Calu3 (cell line): ENCODE results near the gene RAB3C. TPM values are rescaled to one million over a fixed set of nuclear protein-coding genes. Genes with fewer than 3 reads are reported as not detected.

Experiments used
- BruUV-seq: library from RNA; stranded (reverse); fragments of 400-500 nt; replicated peaks from 2 replicates; lab custom pipeline; 2021; lab: Mats Ljungman, UMichigan
- CTCF ChIA-PET: fragments of 300-600 bp; sonication (Branson Sonifier 250); formaldehyde crosslinking; loops from one replicate; lab custom pipeline; 2022; ENCODE audit warnings: antibody characterized with exemption; lab: Charles Lee
- DNase-seq: peaks from one replicate; pipeline ENCODE4 v3.0.0; 2022
- H3K27ac Mint-ChIP-seq: one replicate; pipeline ENCODE4 v1.8.0; 2022; ENCODE audit warnings: mixed read lengths; ENCODE audit not compliant: unreplicated experiment
- H3K27me3 Mint-ChIP-seq: one replicate; pipeline ENCODE4 v1.8.0; 2022; ENCODE audit warnings: mixed read lengths; ENCODE audit not compliant: unreplicated experiment
- H3K36me3 Mint-ChIP-seq: one replicate; pipeline ENCODE4 v1.8.0; 2022; ENCODE audit warnings: mild to moderate bottlenecking, moderate library complexity, mixed read lengths; ENCODE audit not compliant: insufficient read depth, unreplicated experiment
- H3K4me1 Mint-ChIP-seq: one replicate; pipeline ENCODE4 v1.8.0; 2022; ENCODE audit warnings: mild to moderate bottlenecking, low read depth, mixed read lengths; ENCODE audit not compliant: unreplicated experiment
- H3K4me3 Mint-ChIP-seq: one replicate; pipeline ENCODE4 v1.8.0; 2022; ENCODE audit warnings: mild to moderate bottlenecking, low read depth, moderate library complexity, mixed read lengths; ENCODE audit not compliant: unreplicated experiment
- H3K9me3 Mint-ChIP-seq: one replicate; pipeline ENCODE4 v1.8.0; 2022; ENCODE audit warnings: low read depth, mixed read lengths; ENCODE audit not compliant: unreplicated experiment
- intact Hi-C: fragments of 100-400 bp; cut with micrococcal nuclease; formaldehyde crosslinking; loops from one replicate; pipeline ENCODE4 v1.10.0; 2022; ENCODE audit not compliant: unreplicated experiment
- total RNA-seq: library from RNA; stranded (reverse); gene quantifications from 2 replicates; pipeline ENCODE4 v1.2.3, GENCODE V29; 2022
- TF ChIP-seq, protein P1 (sequence below): fragments of 200-600 bp; IDR thresholded peaks from one replicate; pipeline ENCODE4 v1.8.0; 2022; ENCODE audit warnings: antibody characterized with exemption; ENCODE audit not compliant: unreplicated experiment

Gene RAB3C
- total RNA-seq, 1 experiment from 2014 or later = not detected

- H3K27me3 Mint-ChIP-seq = peaks cover 15% of the 10 kb centered on the region
- H3K9me3 Mint-ChIP-seq = no peaks in the 10 kb centered on the region
- no peak overlapping the region for H3K4me3 Mint-ChIP-seq
- TF ChIP-seq, protein P1, sequence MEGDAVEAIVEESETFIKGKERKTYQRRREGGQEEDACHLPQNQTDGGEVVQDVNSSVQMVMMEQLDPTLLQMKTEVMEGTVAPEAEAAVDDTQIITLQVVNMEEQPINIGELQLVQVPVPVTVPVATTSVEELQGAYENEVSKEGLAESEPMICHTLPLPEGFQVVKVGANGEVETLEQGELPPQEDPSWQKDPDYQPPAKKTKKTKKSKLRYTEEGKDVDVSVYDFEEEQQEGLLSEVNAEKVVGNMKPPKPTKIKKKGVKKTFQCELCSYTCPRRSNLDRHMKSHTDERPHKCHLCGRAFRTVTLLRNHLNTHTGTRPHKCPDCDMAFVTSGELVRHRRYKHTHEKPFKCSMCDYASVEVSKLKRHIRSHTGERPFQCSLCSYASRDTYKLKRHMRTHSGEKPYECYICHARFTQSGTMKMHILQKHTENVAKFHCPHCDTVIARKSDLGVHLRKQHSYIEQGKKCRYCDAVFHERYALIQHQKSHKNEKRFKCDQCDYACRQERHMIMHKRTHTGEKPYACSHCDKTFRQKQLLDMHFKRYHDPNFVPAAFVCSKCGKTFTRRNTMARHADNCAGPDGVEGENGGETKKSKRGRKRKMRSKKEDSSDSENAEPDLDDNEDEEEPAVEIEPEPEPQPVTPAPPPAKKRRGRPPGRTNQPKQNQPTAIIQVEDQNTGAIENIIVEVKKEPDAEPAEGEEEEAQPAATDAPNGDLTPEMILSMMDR = no peak
- CTCF ChIA-PET = no interaction called here
- intact Hi-C loops = no loop called here
- no TSS peak for BruUV-seq
- H3K4me1 Mint-ChIP-seq = no peaks in the 10 kb centered on the region
- no peaks in the 10 kb centered on the region for H3K36me3 Mint-ChIP-seq
- H3K27ac Mint-ChIP-seq = no peak overlapping the region
- no peak for DNase-seq
Measured at GRCh38 chr5:58615972-58616371, 33.1 kb downstream of the RAB3C start.

DNA sequence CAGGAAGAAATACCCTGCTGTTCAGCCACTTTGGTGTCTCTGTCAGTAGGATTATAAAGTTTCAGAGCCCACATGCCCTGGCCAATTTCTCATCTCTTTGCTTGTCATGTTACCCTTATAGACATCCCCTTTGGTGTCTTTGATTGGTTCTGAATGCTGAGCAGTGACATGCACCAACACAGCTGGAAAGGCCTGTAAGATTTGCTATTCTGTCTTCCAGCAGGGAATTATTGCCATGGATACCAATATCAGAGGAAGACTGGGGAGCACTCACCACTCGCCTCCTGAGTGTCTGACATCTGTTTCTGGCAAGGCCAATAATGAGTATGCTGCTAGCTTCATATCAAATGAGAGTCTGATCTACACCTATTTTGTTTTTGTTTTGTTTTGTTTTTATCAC is 34.4 kb downstream of the RAB3C start:
- no TSS peak for BruUV-seq
- intact Hi-C loops = no loop called here
- CTCF ChIA-PET = no interaction called here
- DNase-seq = no peak
- Mint-ChIP-seq H3K9me3 (no peaks in the 10 kb centered on the region), H3K27ac (no peak overlapping the region), H3K27me3 (peaks cover 15% of the 10 kb centered on the region), H3K4me3 (no peak overlapping the region), H3K36me3 (no peaks in the 10 kb centered on the region), H3K4me1 (no peaks in the 10 kb centered on the region)
- TF ChIP-seq, protein P1 = no peak

DNA sequence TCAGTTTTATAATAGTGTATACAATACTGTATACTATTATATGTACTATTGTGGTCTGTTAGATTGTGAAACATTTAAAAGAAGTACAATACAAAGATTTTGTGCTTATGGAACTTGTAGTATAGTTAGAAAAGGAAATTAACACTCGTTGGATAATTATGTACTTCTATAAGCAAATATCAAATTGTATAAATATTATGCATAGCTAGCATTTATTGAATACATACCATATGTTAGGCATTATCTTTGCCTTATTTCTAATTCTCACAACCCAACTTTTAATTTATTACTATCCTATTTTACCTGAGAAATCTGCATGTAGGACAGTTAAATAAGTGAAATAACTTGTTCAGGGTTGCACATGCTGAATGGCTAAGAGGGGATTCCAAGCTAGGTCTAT is 37.5 kb downstream of the RAB3C start:
- Mint-ChIP-seq H3K27ac (no peak overlapping the region), H3K9me3 (no peaks in the 10 kb centered on the region), H3K4me1 (no peaks in the 10 kb centered on the region), H3K27me3 (peaks cover 15% of the 10 kb centered on the region), H3K36me3 (no peaks in the 10 kb centered on the region), H3K4me3 (no peak overlapping the region)
- TF ChIP-seq, protein P1 = no peak
- CTCF ChIA-PET = no interaction called here
- no TSS peak for BruUV-seq
- DNase-seq = no peak
- intact Hi-C loops = no loop called here

DNA sequence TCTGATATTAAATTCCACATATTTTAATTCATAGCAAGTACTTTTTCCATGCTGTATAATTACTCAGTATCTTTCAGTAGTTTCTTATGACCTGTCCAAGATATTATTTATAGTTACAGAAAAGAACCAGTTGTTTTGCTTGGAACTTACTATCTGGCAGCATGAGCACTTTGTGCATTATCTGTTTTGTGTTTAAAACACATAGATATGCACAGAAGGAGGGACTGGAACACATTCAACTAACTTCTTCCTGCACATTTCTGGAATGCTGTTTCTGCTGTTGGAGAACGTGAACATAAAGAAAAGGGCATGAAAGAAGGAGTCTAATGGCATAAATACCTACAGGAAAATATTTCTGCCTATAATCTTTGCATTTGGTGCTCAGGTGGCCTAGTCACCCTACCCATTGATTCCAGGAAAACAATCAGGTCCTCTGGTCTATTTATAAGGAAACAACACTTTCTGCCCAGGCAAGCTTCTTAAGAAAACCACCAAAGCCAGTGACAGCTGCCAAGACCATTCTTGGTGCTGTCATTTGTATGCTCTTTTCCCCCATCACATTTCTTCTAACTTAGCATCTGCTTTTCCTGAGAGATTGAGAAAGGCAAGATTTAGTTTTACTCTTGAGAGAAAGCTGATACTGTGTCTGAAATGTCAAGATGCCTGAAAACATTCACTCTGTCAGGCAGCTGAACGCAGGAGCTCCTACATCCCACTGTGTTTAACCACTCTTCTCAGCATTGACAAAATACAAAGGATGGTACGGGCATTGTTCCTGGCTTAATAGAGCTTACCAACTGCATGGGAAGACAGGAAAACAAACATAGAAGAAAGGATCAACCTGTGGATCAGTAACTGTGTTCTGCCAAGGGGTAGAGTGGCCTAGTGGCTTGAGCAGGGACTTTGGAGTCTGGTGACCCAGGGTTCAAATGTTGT is 40.3 kb downstream of the RAB3C start:
- TF ChIP-seq, protein P1 = no peak
- Mint-ChIP-seq H3K4me3 (no peak overlapping the region), H3K27me3 (peaks cover 10% of the 10 kb centered on the region), H3K27ac (no peak overlapping the region), H3K4me1 (no peaks in the 10 kb centered on the region), H3K9me3 (no peaks in the 10 kb centered on the region), H3K36me3 (no peaks in the 10 kb centered on the region)
- CTCF ChIA-PET = no interaction called here
- BruUV-seq = no TSS peak
- no peak for DNase-seq
- intact Hi-C loops = no loop called here
